NCI-H2029 treated with DMSO at 0.1 percent for 48 hours (cell line): Measurements from ENCODE around the gene RNPC3.

Experiments
- DNase-seq: peaks from one replicate; lab custom pipeline; 2025; lab: John Stamatoyannopoulos, UW

RNPC3 gene, protein sequence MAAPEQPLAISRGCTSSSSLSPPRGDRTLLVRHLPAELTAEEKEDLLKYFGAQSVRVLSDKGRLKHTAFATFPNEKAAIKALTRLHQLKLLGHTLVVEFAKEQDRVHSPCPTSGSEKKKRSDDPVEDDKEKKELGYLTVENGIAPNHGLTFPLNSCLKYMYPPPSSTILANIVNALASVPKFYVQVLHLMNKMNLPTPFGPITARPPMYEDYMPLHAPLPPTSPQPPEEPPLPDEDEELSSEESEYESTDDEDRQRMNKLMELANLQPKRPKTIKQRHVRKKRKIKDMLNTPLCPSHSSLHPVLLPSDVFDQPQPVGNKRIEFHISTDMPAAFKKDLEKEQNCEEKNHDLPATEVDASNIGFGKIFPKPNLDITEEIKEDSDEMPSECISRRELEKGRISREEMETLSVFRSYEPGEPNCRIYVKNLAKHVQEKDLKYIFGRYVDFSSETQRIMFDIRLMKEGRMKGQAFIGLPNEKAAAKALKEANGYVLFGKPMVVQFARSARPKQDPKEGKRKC

DNA sequence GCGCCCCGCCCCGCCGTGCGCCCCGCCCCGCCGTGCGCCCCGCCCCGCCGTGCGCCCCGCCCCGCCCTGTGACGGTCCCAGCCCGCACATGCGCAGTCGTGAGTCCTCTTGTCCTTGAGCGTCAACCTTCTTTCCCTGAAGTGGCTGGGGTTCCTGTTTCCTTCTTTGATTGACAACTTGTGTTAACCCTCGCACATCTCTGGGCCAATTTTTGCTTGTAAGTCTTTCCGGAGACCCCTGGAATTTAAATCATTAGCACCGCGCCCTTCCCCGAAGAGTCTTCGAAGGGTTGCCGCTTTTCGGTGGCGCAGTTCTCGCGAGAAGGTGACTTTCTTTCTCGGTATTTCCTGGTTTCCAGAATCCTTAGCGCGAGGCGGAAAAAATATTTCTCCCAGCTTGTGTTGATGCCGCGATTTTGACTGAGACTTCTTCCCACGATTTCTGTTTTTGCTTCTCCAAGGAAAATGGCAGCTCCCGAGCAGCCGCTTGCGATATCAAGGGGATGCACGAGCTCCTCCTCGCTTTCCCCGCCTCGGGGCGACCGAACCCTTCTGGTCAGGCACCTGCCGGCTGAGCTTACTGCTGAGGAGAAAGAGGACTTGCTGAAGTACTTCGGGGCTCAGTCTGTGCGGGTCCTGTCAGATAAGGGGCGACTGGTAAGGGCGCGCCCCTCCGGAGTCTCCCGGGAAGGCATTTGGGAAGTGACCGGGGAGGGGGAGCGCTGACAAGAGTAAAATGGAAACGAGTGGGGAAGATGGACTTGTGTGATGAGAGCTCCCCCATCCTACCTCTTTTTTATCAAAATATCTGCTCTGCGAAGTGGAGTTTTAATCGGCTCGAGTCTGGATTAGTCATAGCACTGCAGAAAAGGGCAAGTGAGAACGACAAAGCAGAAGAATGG is at the start of gene RNPC3:
Gene RNPC3 (plus strand): TSS at position 93 of the 901 bp plus-strand sequence. CDS start 372 bp downstream, at position 465.
- DNase-seq, result peak; percentile 88

DNA sequence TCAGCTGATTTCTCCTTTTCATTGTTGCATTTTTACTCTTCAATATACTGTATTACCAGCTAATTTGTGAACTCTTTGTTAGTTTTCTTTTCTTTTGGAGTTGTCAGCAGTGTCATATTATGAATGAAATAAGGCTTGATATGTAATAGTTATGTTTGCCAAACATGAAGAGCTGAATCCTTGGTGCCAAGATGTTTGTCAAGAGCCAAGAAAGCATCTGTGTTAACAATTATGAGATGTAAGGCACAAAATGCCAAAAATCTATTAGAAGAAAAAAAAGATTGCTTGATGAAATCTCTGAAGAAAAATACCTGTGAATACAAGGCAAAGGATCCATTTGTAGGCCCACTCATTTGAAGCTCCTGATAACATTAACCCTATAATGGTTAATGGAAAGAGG is 48.4 kb upstream of the RNPC3 start:
- no peak for DNase-seq

DNA sequence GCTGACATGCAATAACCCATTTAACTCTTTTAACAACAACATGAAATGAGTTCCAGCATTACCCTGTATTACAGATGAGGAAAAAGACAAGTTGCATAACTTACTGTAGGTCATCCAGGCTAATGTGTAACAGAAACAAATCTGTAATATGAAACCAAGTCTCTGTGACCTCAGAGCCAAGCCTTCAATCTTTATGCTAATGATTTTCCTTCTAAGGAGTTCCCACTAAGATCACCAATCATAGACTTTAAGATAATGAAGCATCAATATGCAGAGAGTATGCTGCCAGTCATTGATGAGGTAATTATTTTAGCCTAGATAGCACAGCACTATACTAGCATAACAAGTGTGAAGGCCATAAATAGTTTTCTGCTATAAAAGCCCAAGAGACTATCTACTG is 35.6 kb upstream of the RNPC3 start:
- no peak for DNase-seq

DNA sequence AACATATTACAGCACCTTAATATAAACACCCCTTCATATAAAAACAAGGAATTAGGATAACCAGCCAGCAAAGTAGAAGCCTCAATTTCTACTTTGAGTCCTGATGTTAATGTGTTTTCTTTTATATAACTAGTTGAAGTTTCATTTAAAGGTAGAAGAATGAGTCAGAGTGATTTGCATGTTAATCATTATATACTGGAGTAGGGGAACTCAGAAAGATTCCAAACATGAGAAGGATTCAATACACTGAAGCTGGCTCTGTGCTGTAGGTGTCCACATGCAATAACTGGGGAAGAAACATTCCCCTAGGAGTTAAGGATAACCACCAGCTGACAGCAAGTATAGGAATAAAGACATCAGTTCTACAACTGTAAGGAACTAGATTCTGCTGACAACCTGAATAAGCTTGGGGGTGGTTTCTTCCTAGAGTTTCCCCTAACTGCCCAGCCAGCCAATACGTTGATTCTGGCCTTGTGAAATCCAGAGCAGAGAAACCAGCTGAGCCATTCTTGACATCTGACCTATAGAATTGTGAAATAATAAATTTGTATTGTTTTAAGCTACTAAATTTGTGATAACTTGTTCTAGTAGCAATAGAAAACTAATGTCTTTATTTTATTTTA is 33.4 kb upstream of the RNPC3 start:
- no peak for DNase-seq

DNA sequence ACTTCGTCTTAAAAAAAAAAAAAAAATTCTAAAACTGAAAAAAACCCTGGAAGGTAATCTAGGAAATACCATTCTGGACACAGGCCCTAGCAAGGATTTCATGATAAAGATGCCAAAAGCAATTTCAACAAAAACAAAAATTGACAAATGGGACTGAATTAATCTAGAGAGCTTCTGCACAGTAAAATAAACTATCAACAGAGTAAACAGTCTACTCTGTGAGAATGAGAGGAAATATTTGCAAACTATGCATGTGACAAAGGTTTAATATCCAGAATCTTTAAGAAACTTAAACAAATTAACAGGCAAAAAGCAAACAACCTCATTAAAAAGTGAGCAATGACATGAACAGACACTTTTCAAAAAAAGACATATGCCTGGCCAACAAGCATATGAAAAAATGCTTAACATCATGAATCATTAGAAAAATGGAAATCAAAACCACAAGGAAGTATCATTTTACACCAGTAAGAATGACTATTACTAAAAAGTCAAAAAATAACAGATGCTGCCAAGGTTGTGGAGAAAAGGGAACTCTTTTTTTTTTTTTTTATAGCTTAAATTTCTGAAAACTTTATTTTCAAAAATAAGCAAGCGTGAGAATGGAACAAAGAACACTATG is 29.4 kb upstream of the RNPC3 start:
- no peak for DNase-seq

DNA sequence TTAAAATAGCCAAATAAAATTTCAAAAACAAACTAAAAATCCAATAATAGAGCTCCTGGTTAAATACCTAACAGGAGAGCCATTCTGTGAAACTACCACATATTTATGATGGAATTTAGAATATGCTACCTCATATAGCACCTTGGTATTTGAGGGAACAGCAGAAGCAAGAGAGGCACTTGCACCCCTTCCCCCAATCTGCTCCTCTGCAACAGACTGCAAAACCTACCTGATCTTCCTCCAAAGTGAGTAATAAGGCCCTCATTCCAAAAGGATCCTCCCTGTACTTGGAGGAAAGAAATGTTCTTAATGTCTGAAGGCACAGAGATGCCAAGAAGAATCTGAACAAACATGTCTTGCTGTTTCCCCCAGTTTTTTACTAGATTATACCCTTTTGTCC is 28.1 kb upstream of the RNPC3 start:
- DNase-seq, result no peak

DNA sequence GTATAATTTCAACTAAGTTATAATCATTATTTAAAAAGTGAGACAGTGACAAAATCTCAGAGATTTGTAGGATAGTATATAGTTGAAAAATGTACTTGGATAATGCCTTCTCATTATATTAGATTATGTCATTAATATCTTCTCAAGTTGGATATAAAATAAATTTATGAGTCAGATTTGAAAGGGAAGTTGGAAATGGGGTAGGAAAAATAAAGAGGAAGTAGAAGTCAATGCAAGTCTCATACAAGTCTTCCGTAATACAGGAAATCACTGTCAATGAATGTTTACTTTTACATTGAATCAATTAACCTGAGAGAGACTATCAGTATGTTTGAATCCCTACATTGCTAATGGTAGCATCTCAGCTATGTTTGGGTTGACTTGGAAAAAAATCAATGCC is 16.2 kb upstream of the RNPC3 start:
- no peak for DNase-seq

DNA sequence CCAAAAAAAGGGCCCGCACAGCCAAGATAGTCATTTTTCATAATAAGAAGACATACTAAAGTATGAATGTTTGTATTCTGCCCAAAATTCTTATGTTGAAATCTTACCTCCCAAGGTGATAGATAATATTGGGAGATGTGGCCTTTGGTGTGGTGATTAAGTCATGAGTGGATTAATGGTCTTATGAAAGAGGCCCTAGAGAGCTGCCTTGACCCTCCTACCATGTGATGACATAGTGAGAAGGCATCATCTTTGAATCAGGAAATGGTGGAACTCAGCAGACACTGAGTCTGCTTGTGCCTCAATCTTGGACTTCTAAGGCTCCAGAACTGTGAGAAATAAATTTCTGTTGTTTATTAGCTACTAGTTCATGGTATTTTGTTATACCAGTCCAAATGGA is 11.8 kb upstream of the RNPC3 start:
- no peak for DNase-seq

DNA sequence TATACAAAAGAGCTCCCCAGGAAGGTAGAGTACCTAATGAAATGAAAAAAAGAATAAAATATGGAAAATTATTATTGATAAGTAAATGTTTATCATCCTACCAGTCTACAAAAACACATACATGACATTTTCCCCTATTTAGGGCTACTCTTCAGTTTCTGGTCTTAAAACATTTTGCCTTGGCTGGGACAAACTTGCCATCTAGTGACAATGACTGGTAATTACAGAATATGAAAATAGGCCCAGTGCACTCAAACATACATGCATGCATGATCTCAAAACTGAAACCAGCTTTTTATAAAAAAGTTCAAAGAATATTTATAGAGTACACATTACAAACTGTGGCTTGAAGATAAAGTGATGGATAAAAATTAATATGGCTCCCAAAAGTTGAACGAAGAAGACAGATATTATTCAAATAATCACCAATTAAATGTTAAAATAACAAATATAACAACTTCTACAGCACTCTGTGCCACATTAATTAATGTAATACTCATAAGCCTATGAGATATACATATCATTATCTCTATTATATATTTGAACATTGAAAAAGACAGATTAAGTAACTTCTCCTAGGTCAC is 10.5 kb upstream of the RNPC3 start:
- DNase-seq, result peak; percentile 61

DNA sequence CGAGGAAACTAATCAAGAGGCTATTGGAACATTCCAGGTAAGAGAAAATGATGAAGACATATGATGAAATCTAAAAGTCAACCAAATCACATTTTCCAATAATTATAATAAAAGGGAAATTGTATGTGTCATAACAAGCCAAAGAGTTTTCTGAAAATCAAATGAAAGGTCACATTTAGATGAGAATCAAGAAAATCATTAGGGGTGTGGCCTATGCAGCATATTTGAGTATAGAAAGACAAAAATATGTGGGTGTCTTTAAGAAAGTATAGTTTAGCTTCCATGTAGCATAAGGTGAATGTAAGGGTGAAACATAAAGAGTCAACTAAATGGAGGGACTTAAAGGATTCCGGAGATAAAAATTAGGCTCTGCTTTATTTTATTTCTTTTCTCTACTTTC is 9.2 kb upstream of the RNPC3 start:
- DNase-seq, result no peak

DNA sequence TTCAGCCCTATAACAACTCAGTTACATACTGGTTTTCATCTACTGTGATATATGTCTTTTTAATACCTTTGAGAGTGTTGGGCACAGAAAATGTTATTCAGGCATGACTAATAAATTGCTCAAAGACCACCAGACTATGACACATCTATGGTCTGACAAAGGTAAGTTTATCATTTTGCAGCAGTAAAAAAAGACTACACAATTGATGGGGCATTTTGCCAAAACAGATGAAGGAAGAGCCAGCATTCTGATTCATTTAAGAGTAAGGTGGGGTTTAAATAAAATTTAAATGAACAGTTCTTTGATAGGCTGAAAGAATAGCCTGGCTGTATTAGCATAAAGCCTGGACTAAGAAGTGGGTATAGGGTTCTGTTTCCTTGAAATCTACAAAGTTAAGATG is 8.8 kb upstream of the RNPC3 start:
- no peak for DNase-seq

DNA sequence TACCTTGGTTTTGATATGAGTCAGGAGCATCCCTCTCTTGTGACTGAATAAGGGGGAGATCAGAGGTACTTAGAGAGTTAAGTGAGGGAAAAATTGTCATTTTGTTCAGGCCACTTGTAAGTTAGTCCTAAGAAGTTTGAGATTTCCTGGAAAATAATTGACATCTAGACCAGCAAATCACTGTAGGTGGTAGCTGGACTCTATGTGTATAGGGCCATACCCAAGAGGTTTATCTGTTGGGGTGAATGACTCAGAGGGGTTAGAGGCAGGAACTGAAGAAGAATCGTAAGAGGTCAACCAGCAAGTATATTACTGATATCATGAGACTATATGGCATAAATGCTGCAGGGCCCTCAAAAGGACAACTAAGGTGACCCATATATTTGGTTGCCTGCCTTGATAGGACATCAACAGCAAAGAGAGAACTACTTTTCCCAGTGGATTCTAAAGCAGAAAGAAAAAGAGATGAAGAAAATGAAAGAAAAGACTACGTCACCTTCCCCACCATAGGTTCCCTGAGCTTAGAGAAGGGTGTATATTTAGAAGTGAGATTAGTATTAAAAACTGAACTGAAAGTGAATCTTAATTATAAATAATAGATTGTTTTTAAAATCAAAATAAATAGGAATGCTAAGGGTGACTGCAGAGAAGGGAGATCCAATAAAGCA is 8.0 kb upstream of the RNPC3 start:
- no peak for DNase-seq

DNA sequence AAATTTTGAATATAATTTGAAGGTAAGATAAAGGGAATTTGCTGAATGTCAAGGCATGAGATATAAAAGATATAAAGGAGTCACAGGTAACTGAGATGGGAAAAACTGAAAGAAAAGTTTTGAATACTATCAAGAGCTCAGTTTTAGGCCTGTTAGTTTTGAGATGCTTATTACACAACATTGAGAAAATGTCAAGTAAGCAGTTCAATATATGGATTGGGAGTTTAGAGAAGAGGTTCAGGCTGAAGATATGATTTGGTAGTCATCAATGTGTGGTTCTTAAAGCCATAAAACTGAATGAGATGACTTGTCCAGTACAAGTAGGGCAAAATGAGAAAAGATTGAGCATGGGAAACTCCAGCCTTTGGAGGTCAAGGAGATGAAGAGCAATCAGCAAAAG is 4.7 kb upstream of the RNPC3 start:
- no peak for DNase-seq

DNA sequence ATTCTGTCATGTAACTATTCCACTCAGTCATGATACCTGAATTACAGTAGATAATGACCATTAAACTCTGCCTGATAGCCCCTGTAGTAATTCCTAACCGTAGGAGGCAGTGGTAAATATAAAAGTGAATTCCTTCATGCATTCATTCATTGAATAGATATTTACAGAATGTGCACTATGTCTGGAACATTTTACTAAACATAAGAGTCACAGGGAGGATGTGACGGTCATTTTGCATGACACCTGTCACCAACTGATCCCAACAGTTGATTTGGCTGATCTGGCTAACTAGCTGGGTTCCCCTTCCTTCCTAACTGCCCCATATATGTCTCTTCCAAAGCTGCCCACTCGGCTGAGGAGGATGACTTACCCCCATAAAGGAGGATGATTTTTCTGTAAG is 2.2 kb upstream of the RNPC3 start:
- no peak for DNase-seq

DNA sequence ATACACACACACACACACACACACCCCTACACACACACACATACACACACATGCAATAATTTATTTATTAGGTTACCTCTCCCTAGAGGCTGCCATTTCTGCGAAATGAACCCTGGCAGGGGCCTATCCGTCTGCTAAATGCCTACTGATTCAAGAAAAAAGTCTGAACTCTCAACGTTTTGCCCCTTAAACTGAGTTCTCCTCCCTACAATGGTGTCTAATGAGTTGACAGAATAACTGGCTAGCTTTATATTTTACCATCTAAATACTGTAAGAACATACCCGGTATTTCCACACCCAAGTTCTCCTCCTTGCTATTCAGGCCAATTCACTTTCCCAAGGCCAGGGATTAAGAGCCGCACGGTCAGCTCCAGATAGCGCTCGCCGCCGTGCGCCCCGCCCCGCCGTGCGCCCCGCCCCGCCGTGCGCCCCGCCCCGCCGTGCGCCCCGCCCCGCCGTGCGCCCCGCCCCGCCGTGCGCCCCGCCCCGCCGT is 339 bp upstream of the RNPC3 start:
- peak; percentile 44 for DNase-seq

DNA sequence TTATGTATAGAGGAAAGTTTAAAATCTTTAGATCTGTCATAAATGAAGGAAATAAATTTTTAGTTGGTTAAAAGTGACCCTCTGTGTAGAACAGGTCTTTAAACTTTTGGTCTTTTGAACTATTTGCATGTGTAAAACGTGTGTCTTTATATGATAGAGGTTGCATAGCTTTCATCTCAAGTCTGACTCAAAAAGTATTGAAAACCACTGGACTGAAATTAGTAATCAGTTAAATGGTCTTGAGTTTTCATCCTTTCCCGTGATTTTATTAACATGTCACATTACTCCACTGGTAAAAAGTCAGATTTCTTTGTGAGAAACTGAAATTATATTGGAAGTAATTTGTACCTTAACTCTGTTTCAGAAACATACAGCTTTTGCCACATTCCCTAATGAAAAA is 1.8 kb downstream of the RNPC3 start:
- no peak for DNase-seq

DNA sequence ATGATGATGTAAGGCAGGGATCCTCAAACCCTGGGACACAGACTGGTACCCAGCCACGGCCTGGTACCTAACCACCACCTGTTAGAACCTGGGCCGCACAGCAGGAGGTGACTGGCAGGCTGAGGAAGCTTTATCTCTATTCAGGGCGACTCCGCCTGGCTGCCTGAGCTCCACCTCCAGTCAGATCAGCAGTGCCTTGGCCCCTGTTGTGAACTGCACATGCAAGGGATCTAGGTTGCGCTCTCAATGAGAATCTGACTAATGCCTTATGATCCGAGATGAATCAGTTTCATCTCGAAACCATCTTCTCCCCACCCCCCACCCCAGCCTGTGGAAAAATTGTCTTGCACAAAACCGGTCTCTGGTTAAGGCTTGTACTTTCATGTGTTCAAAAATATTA is 4.2 kb downstream of the RNPC3 start:
- no peak for DNase-seq

DNA sequence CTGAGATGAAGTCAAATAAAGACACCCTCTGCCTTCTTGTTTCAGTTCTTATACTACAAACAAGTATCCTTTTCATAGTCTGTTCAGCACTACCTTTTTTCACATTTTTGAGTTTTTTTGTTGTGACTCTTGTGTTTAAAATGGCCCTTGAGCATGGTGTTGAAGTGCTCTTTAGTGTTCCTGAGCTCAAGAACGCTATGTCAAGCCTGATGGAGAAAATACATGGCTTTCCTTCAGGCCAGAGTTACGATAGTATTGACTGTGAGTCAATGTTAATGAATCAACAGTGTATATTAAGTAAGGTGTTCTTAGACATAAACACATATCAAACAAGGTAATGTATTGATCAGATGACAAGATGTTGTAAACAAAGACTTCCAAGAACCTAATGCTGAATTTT is 12.7 kb downstream of the RNPC3 start:
- no peak for DNase-seq

DNA sequence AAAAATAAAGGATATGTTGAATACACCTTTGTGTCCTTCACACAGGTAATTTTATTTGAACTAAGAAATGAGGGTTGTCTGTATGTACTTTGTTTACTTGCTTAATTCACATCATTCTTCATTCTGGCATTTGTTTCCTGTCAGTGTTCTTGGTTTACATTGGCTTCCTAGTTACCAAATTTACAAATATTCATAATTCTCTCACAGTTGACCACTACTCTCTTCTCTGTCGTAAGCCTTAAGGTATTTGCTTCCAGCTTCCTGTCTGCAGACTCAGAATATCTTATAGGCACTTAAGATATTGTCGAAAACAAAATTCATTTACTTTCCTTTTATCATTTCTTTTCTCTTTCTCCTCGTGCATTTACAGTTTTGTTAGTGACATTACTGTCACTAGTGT is 15.9 kb downstream of the RNPC3 start:
- no peak for DNase-seq

DNA sequence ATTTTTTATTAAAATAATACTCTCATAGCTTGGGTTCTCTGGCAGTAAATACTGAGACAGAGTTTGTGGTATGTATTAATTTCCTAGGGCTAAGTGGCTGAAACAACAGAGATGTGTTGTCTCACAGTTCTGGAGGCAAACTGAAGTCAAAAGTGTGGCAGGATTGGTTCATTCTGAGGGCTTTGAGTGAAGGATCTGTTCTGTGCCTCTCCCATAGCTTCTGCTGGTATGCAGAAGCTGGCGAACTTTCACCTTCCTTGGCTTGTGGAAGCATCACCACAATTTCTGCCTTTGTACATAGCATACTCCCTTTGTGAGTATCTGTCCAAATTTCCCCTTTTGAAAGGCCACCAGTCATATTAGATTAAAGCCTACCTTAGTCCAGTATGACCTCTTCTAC is 21.0 kb downstream of the RNPC3 start:
- no peak for DNase-seq

DNA sequence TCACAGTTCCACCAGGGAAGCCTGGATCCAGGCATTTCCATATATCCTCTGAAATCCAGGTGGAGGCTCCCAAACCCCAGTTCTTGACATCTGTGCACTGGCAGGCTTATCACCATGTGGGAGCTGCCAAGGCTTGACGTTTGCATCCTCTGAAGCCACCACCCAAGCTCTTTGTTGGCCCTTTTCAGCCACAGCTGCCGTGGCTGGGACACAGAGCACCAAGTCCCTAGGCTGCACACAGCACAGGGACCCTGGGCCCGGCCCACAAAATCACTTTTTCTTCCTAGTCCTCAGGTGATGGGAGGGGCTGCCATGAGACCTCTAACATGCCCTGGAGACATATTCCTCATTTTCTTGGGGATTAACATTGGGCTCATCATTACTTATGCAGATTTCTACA is 22.3 kb downstream of the RNPC3 start:
- DNase-seq, result no peak
